T-cell (primary cell): ENCODE results near the gene TMEM239. TPM values are rescaled to one million over a fixed set of nuclear protein-coding genes. Genes with fewer than 3 reads are reported as not detected.

Experiments used
- ATAC-seq, 4 experiments: fragments of 200-7000 bp in 3 of 4; fragments of 150-1000 bp in 1 of 4; cut with Tn5 transposase; replicated peaks in 1 of 4; 1 replicate in 3 of 4; 2 replicates in 1 of 4; pipeline ENCODE4 v1.10.0; 2021; ENCODE audit warnings: moderate library complexity in 3 of 4, mild to moderate bottlenecking in 2 of 4, moderate number of reproducible peaks in 1 of 4
- CTCF ChIA-PET, 2 donors: fragments of 300-600 bp; sonication (Branson Sonifier 250); formaldehyde crosslinking; loops; one replicate each; lab custom pipeline; 2022; ENCODE audit warnings: antibody characterized with exemption in 2 of 2; lab: Charles Lee
- POLR2A ChIA-PET, 2 donors: fragments of 300-600 bp; sonication (Branson Sonifier 250); formaldehyde crosslinking; loops; one replicate each; lab custom pipeline; 2022; ENCODE audit warnings: antibody characterized with exemption in 2 of 2; lab: Charles Lee
- DNase-seq, 35 experiments: peaks; one replicate each; pipeline versions ENCODE4 v3.0.0 to v3.0.0-alpha.2; 2013 to 2023
- H3K27ac ChIP-seq: one replicate; pipeline ENCODE4 v1.5.1; 2013; ENCODE audit warnings: low read length
- H3K27me3 ChIP-seq, 2 experiments: replicated peaks in 1 of 2; 1 replicate in 1 of 2; 2 replicates in 1 of 2; pipeline versions ENCODE4 v1.6.1 to v1.7.0; 2013; ENCODE audit warnings: low read length in 1 of 2, mixed read lengths in 1 of 2; ENCODE audit not compliant: control insufficient read depth in 2 of 2, insufficient read depth in 2 of 2; ENCODE audit errors: extremely low read depth in 1 of 2
- H3K36me3 ChIP-seq, 2 donors: 1 replicate in 1 of 2; 2 replicates in 1 of 2; pipeline versions ENCODE4 v1.6.1 to v1.7.0; 2013; ENCODE audit warnings: low read length in 1 of 2; ENCODE audit not compliant: control insufficient read depth in 2 of 2, insufficient read depth in 1 of 2; ENCODE audit errors: extremely low read depth in 1 of 2
- H3K4me1 ChIP-seq, 2 experiments: 1 replicate in 1 of 2; 2 replicates in 1 of 2; pipeline versions ENCODE4 v1.6.1 to v1.7.0; 2013; ENCODE audit warnings: low read length in 2 of 2, mixed read lengths in 1 of 2; ENCODE audit not compliant: insufficient read depth in 2 of 2, control insufficient read depth in 1 of 2; ENCODE audit errors: extremely low read depth in 1 of 2
- H3K4me3 ChIP-seq, 2 donors: 1 replicate in 1 of 2; 2 replicates in 1 of 2; pipeline versions ENCODE4 v1.5.1 to v1.7.0; 2013; ENCODE audit warnings: mild to moderate bottlenecking in 2 of 2, low read length in 1 of 2, moderate library complexity in 1 of 2; ENCODE audit not compliant: control insufficient read depth in 1 of 2; ENCODE audit errors: extremely low read depth in 1 of 2
- H3K9me3 ChIP-seq: 2 replicates; pipeline ENCODE4 v1.7.0; 2013
- H3K27ac Mint-ChIP-seq, 2 donors: one replicate each; pipeline ENCODE4 v1.8.0; 2020 to 2021; ENCODE audit warnings: mild to moderate bottlenecking in 2 of 2, mixed read lengths in 2 of 2
- H3K27me3 Mint-ChIP-seq, 2 donors: one replicate each; pipeline ENCODE4 v1.8.0; 2021 to 2022; ENCODE audit warnings: mixed read lengths in 2 of 2
- H3K36me3 Mint-ChIP-seq: one replicate; pipeline ENCODE4 v1.8.0; 2021; ENCODE audit warnings: mixed read lengths
- H3K4me1 Mint-ChIP-seq, 3 donors: one replicate each; pipeline ENCODE4 v1.8.0; 2020 to 2022; ENCODE audit warnings: mixed read lengths in 3 of 3, mild to moderate bottlenecking in 1 of 3
- H3K4me3 Mint-ChIP-seq, 3 donors: one replicate each; pipeline ENCODE4 v1.8.0; 2020 to 2022; ENCODE audit warnings: mild to moderate bottlenecking in 3 of 3, mixed read lengths in 3 of 3, moderate library complexity in 3 of 3
- H3K9me3 Mint-ChIP-seq, 3 donors: one replicate each; pipeline ENCODE4 v1.8.0; 2020 to 2022; ENCODE audit warnings: mixed read lengths in 3 of 3
- WGBS: methylation state at CpG from one replicate; pipeline ENCODE4 v1.1.5; 2013; ENCODE audit warnings: missing lambda C conversion rate; ENCODE audit not compliant: insufficient coverage; 5-methylcytosine and 5-hydroxymethylcytosine counted together
- total RNA-seq, 35 experiments: library from RNA in 6 of 35; stranded (reverse) in 6 of 35; fragments of 120-200 nt in 1 of 35; gene quantifications; one replicate each; pipeline versions ENCODE4 v1.2.1 to v1.2.4 and lab custom pipeline; 2013 to 2026

Gene TMEM239
- total RNA-seq, 5 donors from 2014 or later (not counting 1 experiment from before 2014, with no cell fraction given): not detected

DNA sequence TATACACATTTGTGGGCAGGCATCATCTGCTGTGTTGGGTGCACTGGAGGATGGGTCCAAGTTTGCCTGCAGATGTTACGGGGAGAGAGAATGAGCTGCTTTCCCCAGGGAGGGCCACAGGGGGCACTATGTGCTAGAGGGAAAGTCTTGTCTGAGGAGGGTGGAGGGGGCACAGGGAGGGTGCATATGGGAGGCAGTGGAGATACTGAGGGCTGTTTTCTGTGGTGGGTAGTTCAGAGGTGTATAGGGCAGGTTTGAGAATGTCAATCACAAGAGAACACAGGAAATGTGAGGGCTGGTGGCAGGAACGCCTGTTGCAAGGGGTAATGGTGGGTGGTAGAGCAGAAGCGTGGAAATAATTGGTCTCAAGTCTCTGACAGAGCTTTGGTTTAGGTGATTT lies 49.5 kb downstream of the TMEM239 start:
- ChIA-PET POLR2A (interaction anchor here in 1 of 2 donors (0.6 kb wide), 2 partner anchors 180 to 355 kb away, joined by 4 to 5 read pairs; partner anchors contain the start of gene MRPS26), CTCF (interaction anchor here in 1 of 2 donors (0.5 to 1.1 kb wide), 4 partner anchors 25 to 152 kb away, joined by 3 to 5 read pairs (median 4); partner anchors contain the start of genes PCED1A and VPS16)
- H3K4me1 Mint-ChIP-seq: peaks cover 30 to 39% (median 34%) of the 10 kb centered on the region in 3 donors
- peak overlapping the region; percentile 77 to 82 for H3K27ac Mint-ChIP-seq
- peak in 23 of 35 experiments; percentile 18 to 65 (median 50) for DNase-seq
- peak overlapping the region in 1 of 3 donors; percentile 55 for H3K4me3 Mint-ChIP-seq
- 67% methylated on average over 3 of the region's 3 CpGs for WGBS
- peaks cover 4 to 37% of the 10 kb centered on the region in 2 donors for H3K36me3 ChIP-seq
- peaks cover 17% of the 10 kb centered on the region for H3K36me3 Mint-ChIP-seq
- H3K27me3 Mint-ChIP-seq: no peaks in the 10 kb centered on the region
- peak; percentile 45 to 94 (median 71) for ATAC-seq
- H3K4me1 ChIP-seq: peaks cover 10 to 38% of the 10 kb centered on the region in 2 experiments
- no peak overlapping the region for H3K4me3 ChIP-seq
- H3K27me3 ChIP-seq: no peaks in the 10 kb centered on the region
- H3K9me3 ChIP-seq: no peaks in the 10 kb centered on the region
- no peaks in the 10 kb centered on the region for H3K9me3 Mint-ChIP-seq
- no peak overlapping the region for H3K27ac ChIP-seq

DNA sequence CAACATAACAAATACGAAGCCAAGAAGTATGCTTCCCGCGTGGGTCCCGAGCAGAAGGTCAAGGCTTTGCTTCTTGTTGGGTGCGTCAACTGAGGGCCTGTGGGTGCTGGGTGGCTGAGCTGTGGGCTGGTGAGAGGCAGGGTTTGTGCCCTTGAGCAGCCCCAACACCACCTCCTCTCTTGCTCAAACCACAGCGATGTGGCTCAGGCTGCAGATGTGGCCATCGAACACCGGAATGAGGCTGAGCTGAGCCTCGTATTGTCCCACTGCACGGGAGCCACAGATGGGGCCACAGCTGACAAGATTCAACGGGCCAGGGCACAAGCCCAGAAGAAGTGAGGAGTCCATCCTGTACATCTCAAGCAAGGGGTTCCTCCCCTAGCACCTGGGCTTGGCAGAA lies 50.1 kb downstream of the TMEM239 start:
- Histone ChIP-seq H3K27ac (no peak overlapping the region), H3K27me3 (no peaks in the 10 kb centered on the region), H3K9me3 (no peaks in the 10 kb centered on the region), H3K4me1 (peaks cover 10 to 42% of the 10 kb centered on the region in 2 experiments), H3K36me3 (peaks cover 4 to 31% of the 10 kb centered on the region in 2 donors), H3K4me3 (no peak overlapping the region)
- Mint-ChIP-seq H3K27me3 (no peaks in the 10 kb centered on the region), H3K4me3 (peak overlapping the region in 1 of 3 donors; percentile 55), H3K27ac (peak overlapping the region; percentile 18 to 82), H3K36me3 (peaks cover 13% of the 10 kb centered on the region), H3K9me3 (no peaks in the 10 kb centered on the region), H3K4me1 (peaks cover 32 to 41% (median 36%) of the 10 kb centered on the region in 3 donors)
- peak in 9 of 35 experiments; percentile 5 to 25 (median 16) for DNase-seq
- POLR2A ChIA-PET: interaction anchor here in 1 of 2 donors (0.6 kb wide), 2 partner anchors 180 to 354 kb away, joined by 4 to 5 read pairs; partner anchors contain the start of gene MRPS26
- 57% methylated on average over 5 of the region's 11 CpGs for WGBS
- CTCF ChIA-PET: interaction anchor here in 1 of 2 donors (1.1 kb wide), 2 partner anchors 14 to 134 kb away, joined by 4 read pairs; no protein-coding TSS in a partner anchor
- ATAC-seq: peak in 3 of 4 experiments; percentile 11 to 27 (median 14)

- peaks cover 1 to 21% of the 10 kb centered on the region in 2 donors for H3K36me3 ChIP-seq
- H3K27ac ChIP-seq: no peak overlapping the region
- peak overlapping the region in 1 of 2 donors; percentile 65 for H3K27ac Mint-ChIP-seq
- peaks cover 12 to 51% of the 10 kb centered on the region in 2 experiments for H3K4me1 ChIP-seq
- ATAC-seq: no peak
- peaks cover 7% of the 10 kb centered on the region for H3K36me3 Mint-ChIP-seq
- no peaks in the 10 kb centered on the region for H3K27me3 Mint-ChIP-seq
- DNase-seq: no peak
- H3K4me1 Mint-ChIP-seq: peaks cover 38 to 48% (median 40%) of the 10 kb centered on the region in 3 donors
- 83% methylated on average over 3 of the region's 12 CpGs for WGBS
- no peaks in the 10 kb centered on the region for H3K9me3 Mint-ChIP-seq
- peaks cover 0 to 3% of the 10 kb centered on the region in 2 experiments for H3K27me3 ChIP-seq
- ChIA-PET POLR2A (interaction anchor here in 1 of 2 donors (0.6 kb wide), 1 partner anchor 145 kb away, joined by 3 read pairs; no protein-coding TSS in a partner anchor), CTCF (interaction anchor here (0.6 to 1.1 kb wide), 3 partner anchors 15 to 216 kb away, joined by 4 to 6 read pairs (median 4); no protein-coding TSS in a partner anchor)
- no peak overlapping the region for H3K4me3 ChIP-seq
- no peaks in the 10 kb centered on the region for H3K9me3 ChIP-seq
- H3K4me3 Mint-ChIP-seq: no peak overlapping the region
These were observed 51.1 kb downstream of the TMEM239 start for GRCh38 chr20:2867081-2867864.

Other genes with a start within 250 kb of the TMEM239 start
- gene NOP56, start 163.7 kb upstream of the TMEM239 start, total RNA-seq: 100 to 1,000 TPM; 243 to 279 (median 270) TPM
- 100 to 1,000 TPM; 101 to 147 (median 117) TPM for gene IDH3B, start 152.1 kb upstream of the TMEM239 start, total RNA-seq
- 10 to 100 TPM in 1 of 5 donors, 1 to 10 TPM in 4; 4.2 to 10.5 (median 6.8) TPM for gene EBF4, start 123.6 kb upstream of the TMEM239 start, total RNA-seq
- gene CPXM1, start 15.7 kb upstream of the TMEM239 start, total RNA-seq: under 1 TPM; 0.20 to 0.90 (median 0.63) TPM
- not detected for gene C20orf141, start 1.4 kb upstream of the TMEM239 start, total RNA-seq
- gene PCED1A, start 24.3 kb downstream of the TMEM239 start, total RNA-seq: 100 to 1,000 TPM in 2 of 5 donors, 10 to 100 TPM in 3; 65.1 to 111 (median 95.2) TPM
- gene VPS16, start 24.4 kb downstream of the TMEM239 start, total RNA-seq: 10 to 100 TPM; 44.5 to 72.2 (median 68.2) TPM
- 10 to 100 TPM; 66.2 to 98.6 (median 71.5) TPM for gene PTPRA, start 57.1 kb downstream of the TMEM239 start, total RNA-seq
- 1 to 10 TPM in 4 of 5 donors, under 1 TPM in 1; 0.60 to 3.4 (median 1.8) TPM for gene GNRH2, start 227.3 kb downstream of the TMEM239 start, total RNA-seq
- 10 to 100 TPM; 20.9 to 38.5 (median 36.8) TPM for gene MRPS26, start 229.7 kb downstream of the TMEM239 start, total RNA-seq